NCI-H1436 (cell line): ENCODE measurements around the gene DMP1.
"Not testable (repeated sequence)": the region's sequence is repeated elsewhere in the genome, so short reads cannot be mapped to it uniquely, and the experiment has no call there.

Experiments
- DNase-seq: peaks from one replicate; lab custom pipeline; 2025; lab: John Stamatoyannopoulos, UW

Gene DMP1

DNA sequence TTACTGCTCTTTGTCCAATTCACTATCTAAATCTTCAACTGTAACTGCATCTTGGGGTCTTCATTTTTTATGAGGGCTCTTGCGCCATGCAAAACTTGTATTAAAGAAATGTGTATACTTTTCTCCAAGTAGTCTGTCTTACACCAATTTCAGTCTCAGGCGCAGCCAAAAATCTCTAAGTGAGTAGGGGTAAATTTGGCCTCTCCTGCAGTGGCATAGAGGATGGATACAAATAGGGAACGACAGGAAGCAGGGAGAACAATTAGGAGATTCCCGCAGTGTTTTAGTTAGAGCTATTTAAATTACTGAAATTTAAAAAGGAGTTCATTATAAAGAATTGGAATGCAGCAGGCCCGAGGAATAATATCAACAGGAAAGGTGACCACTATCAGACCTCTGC is 30.2 kb downstream of the DMP1 start:
- no peak for DNase-seq

DNA sequence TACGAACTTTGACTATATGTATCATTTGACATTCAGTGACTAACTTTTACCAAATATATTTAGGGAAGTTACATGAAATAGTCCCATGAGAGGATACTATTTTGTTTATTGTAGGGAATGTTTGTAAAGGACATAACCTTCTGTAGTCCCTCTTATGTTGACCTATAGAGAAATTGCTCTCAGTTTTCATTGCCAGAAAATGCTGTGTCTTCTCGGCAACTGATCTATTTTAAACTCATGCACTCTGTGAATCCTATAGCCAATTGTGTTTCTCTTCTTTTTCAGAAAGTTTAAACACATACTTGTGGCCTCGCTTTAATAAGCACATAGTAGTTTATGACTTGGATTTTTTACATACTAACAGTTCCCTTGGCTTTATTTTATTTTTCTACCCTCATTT is 38.2 kb downstream of the DMP1 start:
- no peak for DNase-seq

DNA sequence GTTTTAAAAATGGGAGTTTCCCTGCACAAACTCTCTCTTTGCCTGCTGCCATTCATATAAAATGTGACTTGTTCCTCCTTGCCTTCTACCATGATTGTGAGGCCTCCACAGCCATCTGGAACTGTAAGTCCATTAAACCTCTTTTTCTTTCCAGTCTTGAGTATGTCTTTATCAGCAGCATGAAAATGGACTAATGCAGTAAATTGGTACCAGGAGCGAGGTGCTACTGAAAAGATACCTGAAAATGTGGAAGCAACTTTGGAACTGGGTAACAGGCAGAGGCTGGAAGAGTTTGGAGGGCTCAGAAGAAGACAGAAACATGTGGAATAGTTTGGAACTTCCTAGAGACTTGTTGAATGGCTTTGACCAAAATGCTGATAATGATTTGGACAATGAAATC is 40.9 kb downstream of the DMP1 start:
- DNase-seq: not testable (repeated sequence)

DNA sequence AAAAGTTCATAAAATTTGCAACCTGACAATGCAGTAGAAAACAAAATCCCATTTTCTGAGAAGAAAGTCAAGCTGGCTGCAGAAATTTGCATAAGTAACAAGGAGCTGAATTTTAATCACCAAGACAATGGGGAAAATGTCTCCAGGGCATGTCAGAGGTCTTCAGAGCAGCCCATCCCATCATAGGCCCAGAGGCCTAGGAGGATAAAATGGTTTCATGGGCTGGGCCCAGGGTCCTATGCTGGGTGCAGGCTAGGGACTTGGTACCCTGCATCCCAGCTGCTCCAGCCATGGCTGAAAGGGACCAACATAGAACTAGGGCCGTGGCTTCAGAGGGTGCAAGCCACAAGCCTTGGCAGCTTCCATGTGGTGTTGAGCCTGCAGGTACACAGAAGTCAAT is 42.0 kb downstream of the DMP1 start:
- DNase-seq: not testable (repeated sequence)

DNA sequence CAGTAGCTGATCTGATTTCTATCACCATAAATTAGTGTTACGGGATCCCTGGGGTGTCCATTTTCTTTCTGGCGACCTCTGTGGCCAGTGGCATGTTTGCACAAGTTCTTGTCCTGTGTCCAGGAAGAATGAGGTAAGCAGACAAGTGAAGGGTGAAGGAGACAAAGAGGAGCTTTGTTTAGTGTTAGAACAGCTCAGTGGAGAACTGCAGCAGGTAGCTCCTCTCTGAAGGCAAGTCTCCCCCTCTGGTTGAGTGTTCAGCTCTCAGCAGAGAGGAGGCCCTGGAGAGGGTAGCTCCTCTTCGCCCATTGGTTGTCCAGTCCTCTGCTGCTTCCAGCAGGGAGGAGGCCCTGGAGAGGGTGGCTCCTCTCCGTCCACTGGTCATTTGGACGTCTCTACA is 47.2 kb downstream of the DMP1 start:
- no peak for DNase-seq

DNA sequence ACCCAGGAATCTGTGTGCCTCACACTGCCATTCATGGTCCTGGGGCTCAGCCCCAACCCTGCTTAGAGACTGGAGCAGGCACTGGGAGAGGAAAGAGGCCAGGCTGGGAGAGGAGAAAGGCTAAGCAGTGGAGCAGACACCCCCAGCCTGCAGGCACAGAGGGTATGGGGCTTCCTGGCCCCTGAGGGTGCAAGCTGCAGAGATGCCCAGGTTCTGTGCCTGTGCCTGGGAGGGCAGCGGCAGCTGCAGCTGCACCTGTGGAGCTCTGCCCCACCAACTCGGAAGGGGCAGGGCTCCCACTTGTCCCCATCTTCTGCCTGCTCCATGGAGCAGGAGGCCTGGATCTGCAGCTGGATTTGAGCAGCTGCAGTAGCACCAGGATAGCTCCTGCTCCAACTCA is 47.9 kb downstream of the DMP1 start:
- no peak for DNase-seq

DNA sequence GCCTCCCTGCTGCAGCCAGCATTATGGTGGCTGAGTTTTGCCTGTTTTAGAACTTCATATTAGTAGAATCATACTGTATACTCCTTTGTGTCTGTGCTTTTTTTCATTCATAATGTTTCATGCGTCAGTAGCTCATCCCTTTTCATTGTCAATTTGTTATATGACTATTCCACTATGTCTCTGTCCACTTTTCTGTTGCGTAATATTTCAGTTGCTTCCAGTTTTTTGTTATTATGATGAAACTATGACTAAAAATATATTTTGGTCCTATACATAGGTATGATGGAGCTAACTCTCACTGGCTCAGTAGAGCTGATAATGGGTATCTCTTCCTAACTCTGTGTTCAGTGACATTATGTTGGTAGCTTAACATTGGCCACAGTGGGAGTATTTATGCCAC is 48.3 kb downstream of the DMP1 start:
- no peak for DNase-seq

DNA sequence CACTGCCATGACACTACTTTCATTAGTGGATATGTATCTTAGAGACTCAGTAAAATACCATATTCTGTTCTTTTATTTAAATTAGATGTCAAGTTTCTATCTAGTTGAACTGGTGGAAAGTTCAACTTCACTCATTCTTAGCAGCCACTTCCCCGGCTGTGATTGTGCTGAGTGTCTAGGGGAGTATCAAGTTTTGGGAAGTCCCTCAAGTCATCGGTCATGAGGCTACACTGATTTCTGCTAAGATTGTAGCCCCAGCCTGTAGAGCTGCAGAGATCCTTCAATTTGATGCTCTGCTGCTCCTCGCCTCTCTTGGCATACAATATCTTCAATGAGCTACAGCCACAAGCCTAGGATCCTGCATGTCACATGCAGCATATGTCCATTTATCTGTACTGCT is 53.9 kb downstream of the DMP1 start:
- DNase-seq: no peak

DNA sequence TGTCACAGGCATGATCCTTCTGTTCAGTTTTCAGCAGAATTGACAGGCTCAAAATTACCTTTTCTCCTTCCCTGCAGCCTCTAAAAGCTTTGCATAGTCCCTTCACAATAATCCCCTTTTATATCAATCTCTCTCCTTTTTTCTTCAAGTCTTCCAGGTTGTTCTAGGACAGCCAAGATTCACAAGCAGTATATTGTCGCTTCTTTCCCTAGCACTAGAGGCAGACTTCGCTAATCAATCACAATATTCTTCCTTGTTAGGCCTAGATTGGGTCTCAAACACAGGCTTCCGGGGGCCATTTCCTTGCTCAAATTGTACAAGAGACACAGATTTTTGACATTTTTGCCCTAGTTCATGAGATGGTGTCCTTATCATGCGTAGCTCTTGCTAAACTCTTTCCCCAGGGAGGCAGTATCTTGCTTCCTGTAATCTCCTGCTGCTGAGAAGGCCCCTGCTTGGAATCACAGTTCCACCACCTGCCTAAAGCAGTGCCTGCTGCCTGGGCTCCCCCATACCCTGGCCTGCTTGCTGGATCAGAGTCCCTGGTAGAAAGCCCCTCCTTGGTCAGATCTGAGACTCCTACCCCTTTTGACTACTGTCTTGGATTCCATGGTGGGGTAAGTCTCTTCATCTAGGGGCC is 57.3 kb downstream of the DMP1 start:
- no peak for DNase-seq
